HUES48 (cell line): Measurements from ENCODE around the gene MAS1.

ENCODE experiments used
- H3K27ac ChIP-seq: one replicate; pipeline ENCODE4 v1.7.0; 2013; ENCODE audit warnings: low read depth, low read length, inconsistent platforms
- H3K27me3 ChIP-seq: 2 replicates; pipeline ENCODE4 v1.6.1; 2013; ENCODE audit warnings: mild to moderate bottlenecking, low read length; ENCODE audit not compliant: control insufficient read depth, insufficient read depth
- H3K36me3 ChIP-seq: 2 replicates; pipeline ENCODE4 v1.6.1; 2013; ENCODE audit warnings: low read length; ENCODE audit not compliant: control insufficient read depth, insufficient read depth
- H3K4me1 ChIP-seq: 2 replicates; pipeline ENCODE4 v1.6.1; 2013; ENCODE audit warnings: mild to moderate bottlenecking, low read length; ENCODE audit not compliant: control insufficient read depth, insufficient read depth
- H3K4me3 ChIP-seq: 2 replicates; pipeline ENCODE4 v1.5.1; 2013; ENCODE audit warnings: mild to moderate bottlenecking, low read depth, low read length
- H3K9ac ChIP-seq: 2 replicates; pipeline ENCODE4 v1.6.1; 2013; ENCODE audit warnings: mild to moderate bottlenecking, low read depth, low read length, moderate library complexity
- H3K9me3 ChIP-seq: 2 replicates; pipeline ENCODE4 v1.6.1; 2013; ENCODE audit warnings: low read length; ENCODE audit not compliant: control insufficient read depth, insufficient read depth

MAS1 gene

GRCh38 chr6:159935065-159935464 is 44.3 kb downstream of the MAS1 start:
- H3K4me1 ChIP-seq, result no peaks in the 10 kb centered on the region
- no peak overlapping the region for H3K27ac ChIP-seq
- H3K27me3 ChIP-seq, result no peaks in the 10 kb centered on the region
- no peak overlapping the region for H3K9ac ChIP-seq
- H3K9me3 ChIP-seq, result no peaks in the 10 kb centered on the region
- no peak overlapping the region for H3K4me3 ChIP-seq
- H3K36me3 ChIP-seq, result no peaks in the 10 kb centered on the region

DNA sequence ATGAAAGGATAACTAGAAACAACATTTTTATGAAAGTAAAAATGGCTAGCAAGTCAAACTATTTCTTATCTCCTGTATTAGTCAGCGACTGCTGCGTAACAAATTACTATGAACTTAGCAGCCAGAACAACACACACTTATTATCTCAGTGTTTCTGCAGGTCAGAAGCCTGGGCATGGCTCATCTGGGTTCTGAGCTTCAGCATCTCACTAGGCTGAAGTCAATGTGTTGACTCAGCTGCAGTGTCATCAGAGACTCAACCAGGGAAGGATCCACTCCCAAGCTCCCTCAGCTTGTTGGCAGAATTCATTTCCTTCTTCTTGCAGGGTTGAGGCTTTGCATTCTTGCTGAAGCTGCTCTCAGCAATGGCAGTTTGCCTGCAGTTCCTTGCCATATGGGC is 44.8 kb downstream of the MAS1 start:
- no peaks in the 10 kb centered on the region for H3K36me3 ChIP-seq
- no peak overlapping the region for H3K9ac ChIP-seq
- H3K9me3 ChIP-seq, result no peaks in the 10 kb centered on the region
- no peaks in the 10 kb centered on the region for H3K4me1 ChIP-seq
- no peak overlapping the region for H3K4me3 ChIP-seq
- no peak overlapping the region for H3K27ac ChIP-seq
- H3K27me3 ChIP-seq, result no peaks in the 10 kb centered on the region

GRCh38 chr6:159939591-159940016 is 48.8 kb downstream of the MAS1 start:
- no peaks in the 10 kb centered on the region for H3K27me3 ChIP-seq

More at GRCh38 chr6:159939591-159940016, 48.8 kb downstream of the MAS1 start:
- Histone ChIP-seq H3K4me3 (no peak overlapping the region), H3K4me1 (no peaks in the 10 kb centered on the region), H3K9me3 (0 out of 2 replicates have a peak, but pooled peaks cover 12% of the 10 kb centered on the region), H3K36me3 (no peaks in the 10 kb centered on the region), H3K9ac (no peak overlapping the region), H3K27ac (no peak overlapping the region)
